Kidney glomerular epithelial cell (primary cell): ENCODE measurements around the gene NTN3.

Experiments
- DNase-seq: peaks from one replicate; lab custom pipeline; 2025; lab: John Stamatoyannopoulos, UW

Gene NTN3

DNA sequence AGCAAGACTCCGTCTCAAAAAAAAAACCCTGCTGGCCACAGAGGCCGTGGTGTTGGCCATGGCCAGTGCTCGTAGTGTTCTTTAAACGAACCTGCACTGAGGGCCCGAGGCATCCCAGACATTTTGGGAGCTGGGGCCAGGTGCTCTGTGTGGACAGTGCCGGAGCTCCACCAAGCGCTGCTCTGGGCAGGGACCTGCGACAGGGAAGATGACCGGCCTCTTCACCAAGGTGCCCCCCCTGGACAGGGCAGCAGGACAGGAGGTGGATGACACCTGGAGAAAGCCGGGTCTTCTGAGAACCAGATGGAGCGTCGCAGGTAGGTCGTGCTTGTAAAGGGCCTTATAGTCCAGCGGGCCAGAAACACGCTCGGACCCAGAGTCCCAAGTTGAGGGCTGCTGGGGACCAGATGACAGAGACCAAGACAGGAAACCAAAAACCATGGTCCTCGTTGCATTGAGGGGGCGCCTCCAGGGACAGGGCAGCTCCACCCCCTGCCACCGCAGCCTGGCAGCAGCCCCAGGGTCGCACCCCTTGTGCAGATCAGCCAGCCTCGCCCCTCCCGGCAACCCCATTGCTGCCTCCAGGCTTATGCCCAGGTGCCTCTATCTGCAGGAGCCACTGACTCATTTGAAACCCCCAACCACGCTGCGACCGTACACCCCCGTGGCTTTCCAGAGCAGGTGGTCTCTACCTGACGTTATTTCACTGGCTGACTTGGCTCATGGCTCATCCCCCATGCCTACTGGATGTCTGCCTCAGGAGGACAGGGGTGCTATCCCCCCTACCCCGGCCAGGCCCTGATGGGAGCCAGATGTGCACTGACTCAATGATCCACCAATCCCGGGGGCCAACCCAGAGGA is 4.2 kb upstream of the NTN3 start:
- DNase-seq: no peak

DNA sequence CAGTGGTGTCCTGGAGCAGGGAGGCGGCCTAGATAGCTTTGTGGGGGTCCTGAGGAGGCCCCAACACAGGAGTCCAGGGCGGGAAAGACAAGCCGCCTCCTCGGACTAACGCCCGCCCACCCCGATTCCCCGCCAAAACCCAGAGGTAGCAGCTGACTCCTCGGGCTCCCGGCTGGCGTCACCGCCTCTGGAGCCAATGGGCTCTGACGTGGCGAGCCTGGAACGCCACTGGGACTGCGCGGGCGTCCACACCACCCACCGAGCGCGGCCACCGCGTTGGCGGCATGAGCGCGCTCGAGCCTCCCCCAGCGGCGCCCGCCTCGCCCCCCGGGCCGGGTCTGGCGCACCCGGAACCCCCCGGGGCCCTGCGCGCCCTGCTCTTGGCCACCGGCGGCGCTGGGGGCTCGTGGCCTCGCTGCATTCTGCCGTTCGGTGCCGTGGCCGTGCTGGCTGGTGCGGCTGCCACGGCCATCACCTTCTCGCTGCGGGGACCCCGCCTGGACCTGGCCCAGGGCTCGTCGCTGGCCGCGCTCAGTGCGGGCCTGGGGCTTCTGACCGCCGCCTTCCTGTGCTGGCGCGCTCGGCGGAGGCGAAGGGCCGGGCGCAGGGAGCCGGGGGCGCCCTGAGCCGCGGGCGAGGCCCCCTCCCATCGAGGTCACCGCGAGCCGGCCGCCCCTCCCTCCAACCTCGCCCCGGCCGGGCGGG is 3.4 kb upstream of the NTN3 start:
- DNase-seq: no peak

DNA sequence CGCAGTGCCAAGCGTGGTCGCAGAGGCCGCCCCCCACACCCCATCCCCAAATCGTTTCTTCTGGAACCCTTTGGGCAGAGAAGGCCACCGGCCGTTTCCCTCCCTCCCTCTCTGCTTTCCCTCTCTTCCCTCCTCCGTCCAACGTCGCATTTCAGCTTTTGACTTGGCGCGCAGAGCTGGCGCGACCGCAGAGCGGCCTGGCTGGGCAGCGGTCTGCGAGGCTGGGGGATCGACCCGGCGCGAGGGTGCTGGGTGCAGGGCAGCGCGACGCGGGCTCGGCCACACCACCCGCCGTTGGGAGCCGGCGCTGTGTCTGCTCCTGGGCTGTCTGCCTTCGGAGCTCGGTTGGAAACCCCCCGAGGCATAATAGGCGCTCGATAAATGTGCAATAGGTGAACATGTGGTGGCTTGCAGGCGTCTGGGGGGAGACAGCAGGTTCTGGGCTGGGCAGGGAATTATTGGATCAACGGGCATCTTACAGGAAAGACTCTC is 2.8 kb upstream of the NTN3 start:
- DNase-seq: no peak

DNA sequence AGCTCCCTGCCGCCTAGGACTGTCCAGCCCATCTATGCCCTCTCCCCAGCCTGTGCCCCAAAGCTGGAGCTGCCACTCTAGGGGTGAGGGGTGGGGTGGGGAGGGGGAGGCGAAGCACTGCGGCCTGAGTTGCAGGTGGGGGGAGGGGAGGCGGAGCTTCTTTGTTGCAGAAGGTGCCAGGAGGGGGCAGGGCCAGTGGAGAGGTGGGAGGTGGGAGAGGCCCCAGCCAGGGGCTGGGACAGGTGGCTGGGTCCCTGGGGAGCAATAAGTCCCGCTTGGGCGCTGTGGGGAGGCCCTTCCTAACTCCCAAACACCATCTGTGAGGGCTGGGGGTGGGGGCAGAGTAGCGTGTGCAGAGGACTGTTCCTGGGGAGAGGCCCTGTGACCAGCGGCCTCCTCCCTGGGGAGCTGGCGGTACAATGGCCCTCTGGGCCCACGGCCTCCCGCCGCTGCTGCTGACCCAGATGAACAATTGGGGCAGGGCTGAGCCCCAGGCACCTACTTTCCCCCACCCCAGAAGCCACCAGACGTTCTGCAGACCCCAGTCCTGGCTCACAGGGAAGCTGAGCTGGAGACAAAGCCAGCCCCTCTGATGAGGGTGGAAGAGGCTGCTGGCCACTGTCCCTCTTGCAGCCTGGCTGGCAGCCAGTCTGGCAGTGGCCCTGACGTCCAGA is 2.2 kb upstream of the NTN3 start:
- no peak for DNase-seq

DNA sequence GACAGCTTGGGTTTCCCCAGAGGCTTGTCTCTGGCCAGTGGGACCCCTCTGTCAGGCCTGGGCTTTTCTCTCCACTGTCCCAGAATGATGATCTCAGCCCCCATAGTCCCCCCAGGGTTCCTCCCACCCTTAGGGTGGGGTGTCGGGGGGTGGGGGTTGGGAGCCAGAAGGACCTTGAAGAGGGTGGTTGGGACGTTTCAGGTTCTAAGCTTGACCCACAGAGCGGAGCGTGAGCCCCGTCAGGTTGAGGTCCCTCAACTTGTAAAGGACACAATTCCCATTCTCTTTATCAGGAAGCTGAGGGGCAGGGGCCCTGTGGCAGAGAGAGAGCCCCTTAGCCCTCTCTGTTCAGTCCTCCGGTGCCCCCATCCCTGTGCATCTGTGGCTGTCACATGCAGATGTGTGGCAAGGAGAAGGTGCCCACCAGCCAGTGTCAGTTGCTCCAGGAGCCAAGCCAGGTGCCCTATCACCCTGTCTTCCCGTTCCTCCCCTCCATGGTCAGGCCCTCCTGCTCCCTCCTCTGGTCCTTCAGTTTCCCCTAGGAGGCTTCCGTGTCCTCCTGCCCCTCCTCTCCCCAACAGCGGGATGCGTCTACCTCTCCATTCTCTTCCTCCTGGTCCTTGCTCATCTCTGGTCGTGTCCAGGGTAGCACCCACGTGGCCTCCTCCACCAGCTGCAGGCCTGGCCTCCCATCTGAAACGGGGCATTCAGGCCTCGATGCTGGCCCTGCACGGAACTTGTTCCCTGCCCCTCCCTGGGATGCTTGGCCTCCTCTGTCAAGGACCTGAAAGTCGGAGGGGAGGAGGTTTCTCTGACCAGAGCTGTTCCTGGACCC is 1.5 kb upstream of the NTN3 start:
- no peak for DNase-seq

DNA sequence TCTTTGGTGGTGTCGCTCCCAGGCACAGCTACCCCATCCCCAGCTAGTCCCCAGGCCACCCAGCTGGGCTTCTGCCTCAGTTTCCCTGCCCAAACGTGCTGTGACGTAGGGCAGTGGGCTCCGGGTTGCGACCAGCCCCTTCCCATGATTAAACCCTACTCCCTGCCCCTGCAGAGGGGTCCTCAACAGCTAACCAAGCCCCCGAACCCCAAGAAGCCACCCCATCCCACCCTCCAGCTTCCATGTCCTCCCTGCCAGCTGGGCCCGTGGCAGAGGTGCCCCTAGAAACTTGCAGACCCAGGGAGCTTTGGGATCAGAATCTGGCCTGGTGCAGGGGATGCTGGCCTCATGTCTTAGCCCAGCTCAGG is 879 bp upstream of the NTN3 start:
- no peak for DNase-seq

DNA sequence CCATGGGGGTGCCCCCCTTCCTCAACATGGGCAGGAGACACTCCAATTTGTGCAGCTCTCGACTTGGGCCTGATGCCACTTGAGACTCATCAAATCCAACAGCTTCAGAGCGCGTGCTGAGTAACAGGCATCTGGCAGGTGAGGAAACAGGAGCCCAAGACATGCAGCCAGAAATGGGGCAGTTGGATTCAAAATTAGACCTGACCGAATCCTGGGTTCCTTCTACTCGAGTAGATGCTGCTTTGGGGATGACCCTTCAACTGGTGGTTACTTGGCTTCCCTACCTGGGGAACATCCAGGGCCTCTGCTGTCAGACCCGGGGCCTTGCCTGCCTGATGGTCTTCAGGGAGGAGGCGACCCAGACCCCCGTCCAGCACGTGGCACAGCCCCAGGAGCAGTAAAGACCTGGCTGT is 488 bp upstream of the NTN3 start:
- no peak for DNase-seq

DNA sequence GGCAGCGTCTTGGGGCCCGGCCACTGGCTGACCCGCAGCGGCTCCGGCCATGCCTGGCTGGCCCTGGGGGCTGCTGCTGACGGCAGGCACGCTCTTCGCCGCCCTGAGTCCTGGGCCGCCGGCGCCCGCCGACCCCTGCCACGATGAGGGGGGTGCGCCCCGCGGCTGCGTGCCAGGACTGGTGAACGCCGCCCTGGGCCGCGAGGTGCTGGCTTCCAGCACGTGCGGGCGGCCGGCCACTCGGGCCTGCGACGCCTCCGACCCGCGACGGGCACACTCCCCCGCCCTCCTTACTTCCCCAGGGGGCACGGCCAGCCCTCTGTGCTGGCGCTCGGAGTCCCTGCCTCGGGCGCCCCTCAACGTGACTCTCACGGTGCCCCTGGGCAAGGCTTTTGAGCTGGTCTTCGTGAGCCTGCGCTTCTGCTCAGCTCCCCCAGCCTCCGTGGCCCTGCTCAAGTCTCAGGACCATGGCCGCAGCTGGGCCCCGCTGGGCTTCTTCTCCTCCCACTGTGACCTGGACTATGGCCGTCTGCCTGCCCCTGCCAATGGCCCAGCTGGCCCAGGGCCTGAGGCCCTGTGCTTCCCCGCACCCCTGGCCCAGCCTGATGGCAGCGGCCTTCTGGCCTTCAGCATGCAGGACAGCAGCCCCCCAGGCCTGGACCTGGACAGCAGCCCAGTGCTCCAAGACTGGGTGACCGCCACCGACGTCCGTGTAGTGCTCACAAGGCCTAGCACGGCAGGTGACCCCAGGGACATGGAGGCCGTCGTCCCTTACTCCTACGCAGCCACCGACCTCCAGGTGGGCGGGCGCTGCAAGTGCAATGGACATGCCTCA is 773 bp downstream of the NTN3 start:
- DNase-seq: no peak

DNA sequence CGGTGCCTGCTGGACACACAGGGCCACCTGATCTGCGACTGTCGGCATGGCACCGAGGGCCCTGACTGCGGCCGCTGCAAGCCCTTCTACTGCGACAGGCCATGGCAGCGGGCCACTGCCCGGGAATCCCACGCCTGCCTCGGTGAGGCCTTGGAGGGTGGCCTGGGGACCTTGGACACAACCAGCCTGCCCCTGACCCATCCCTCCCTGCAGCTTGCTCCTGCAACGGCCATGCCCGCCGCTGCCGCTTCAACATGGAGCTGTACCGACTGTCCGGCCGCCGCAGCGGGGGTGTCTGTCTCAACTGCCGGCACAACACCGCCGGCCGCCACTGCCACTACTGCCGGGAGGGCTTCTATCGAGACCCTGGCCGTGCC is 1.4 kb downstream of the NTN3 start:
- no peak for DNase-seq

DNA sequence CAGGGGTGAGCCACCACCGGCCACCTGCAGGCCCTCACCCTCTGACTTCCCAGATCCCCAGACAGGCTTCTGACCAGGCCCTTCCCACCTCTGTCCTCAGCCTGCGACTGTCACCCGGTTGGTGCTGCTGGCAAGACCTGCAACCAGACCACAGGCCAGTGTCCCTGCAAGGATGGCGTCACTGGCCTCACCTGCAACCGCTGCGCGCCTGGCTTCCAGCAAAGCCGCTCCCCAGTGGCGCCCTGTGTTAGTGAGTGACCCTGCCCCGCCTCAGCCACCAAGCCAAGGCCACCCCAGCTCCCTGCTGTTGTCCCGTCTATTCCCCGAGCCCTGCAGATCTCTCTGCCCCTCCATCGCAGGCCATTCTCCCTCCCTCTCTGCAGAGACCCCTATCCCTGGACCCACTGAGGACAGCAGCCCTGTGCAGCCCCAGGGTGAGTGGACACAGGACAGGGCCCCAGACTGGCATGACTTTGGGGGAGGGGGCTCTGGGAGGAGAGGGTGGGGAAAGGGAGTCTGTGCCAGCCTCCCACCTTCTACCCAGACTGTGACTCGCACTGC is 1.9 kb downstream of the NTN3 start:
- DNase-seq: no peak

DNA sequence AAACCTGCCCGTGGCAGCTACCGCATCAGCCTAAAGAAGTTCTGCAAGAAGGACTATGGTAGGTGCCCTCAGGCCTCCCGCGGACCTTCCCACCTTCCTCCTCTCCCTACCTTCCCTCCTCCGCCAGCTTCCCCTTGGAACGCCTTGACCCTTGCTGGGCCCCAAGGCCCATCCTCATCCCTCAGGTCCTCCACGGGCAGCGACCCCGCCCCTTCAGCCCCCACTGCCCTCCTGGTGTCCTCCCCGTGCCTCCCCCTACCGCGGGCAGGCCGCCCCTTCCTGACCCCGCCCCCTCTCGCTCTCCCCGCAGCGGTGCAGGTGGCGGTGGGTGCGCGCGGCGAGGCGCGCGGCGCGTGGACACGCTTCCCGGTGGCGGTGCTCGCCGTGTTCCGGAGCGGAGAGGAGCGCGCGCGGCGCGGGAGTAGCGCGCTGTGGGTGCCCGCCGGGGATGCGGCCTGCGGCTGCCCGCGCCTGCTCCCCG is 2.4 kb downstream of the NTN3 start:
- DNase-seq: no peak

DNA sequence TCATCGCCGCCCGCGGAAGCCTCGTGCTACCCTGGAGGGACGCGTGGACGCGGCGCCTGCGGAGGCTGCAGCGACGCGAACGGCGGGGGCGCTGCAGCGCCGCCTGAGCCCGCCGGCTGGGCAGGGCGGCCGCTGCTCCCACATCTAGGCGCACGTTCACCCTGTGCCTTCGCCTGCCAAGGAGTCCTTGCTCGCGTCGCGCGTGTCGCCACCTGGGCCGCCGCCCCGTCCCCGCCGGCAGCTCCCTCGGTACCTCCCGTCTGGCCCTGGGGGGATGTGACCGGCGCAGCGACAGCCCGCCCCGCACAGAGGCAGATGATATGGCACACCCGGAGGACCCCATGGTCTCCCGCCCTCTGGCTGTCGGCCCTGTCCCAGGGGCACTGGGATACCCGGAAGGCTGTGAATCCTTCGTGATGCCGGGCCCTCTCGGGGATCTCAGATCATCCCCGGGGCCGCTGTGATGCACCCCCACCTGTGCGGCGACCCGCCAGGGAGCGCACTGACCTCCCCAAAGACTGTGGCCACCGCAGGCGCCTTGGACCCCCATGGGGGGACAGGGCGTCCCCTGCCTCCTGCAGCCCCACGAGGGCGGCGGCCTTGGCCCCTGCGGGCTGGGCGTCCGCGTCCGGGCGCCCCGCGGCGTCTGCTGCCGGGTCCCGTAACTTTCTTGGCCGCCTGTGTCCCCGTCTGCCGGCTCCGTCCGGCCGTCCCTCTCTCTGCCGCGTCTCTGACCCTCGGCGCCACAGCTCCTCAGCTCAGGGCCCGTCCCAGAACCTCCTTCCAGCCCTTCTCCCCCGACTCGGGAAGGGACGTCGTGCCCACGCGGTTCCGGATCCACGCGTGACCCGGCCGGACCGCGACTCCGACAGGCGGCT is 3.1 kb downstream of the NTN3 start:
- no peak for DNase-seq

DNA sequence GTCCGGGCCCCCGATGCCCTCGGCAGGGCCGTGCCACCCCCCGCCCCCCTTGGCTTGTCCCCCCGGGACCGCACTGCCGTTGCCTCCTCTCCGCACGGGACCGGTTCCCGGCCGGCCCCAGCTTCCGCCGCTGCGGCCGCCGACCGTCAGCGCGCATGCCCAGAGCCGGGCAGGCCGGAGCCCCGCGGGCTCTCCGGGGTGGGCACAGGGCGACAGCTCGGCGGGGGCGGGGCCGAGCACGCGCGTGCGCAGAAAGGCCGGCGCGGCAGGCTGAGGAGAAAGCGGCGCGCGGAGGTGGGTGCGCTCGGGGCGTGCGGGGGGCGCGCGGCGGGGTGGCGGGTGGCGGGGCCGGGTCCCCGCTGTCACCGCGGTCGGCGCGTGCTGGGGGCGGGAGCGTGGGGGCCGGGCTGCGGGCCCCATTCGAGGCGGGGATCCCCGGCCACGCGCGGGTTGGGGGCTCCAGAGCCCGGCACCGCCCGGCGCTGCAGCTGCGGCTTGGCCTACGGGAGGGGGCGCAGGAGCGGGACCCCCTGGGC is 3.8 kb downstream of the NTN3 start, which contains the start of gene TBC1D24:
TSS of gene TBC1D24 (plus strand) at position 251 of the 536 bp plus-strand sequence. CDS start 21,022 bp downstream, outside the sequence.
- peak; percentile 42 for DNase-seq

DNA sequence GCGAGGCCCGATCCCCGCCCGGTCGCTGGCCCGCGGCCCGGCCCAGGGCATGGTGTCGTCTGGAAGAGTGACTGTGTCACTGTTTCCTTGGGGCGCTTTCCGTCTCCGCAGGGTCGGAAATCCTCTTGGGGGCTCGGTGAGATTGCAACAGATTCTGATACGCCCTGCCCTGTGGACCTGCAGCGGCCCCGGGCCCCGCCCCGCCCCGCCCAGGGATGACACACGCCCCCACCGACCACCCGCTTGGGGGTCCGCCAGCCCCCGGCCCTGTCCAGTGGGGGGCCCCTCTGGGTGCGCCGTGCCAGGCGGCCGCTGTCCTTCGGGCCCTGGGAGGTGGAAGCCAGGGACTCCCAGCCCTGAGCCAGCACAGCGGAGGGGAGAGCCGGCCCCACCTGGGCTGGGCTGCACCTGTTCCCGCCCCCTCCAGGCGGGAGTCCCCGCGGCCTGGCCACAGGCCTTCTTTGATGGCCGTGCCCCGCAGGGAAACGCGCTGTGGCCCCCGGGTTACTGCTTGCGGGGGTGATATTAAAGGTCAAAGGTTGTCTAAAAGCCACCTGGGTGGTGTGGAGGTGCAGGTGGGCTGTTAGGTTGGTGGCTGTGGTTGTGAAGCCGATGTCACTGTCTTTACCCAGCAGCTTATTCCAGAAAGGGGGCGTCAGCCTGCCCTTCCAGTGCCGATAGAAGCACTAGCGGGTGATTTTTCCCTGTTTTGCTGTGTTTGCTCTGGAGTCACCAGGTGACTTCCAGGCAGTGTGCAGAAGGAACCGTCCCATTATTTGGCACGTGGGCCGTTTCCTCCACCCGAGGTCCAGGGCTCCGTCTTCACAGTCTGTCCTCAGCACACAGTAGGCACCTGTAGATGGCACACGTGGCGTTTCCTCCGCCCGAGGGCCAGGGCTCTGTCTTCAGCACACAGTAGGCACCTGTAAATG is 4.6 kb downstream of the NTN3 start:
- DNase-seq: no peak

DNA sequence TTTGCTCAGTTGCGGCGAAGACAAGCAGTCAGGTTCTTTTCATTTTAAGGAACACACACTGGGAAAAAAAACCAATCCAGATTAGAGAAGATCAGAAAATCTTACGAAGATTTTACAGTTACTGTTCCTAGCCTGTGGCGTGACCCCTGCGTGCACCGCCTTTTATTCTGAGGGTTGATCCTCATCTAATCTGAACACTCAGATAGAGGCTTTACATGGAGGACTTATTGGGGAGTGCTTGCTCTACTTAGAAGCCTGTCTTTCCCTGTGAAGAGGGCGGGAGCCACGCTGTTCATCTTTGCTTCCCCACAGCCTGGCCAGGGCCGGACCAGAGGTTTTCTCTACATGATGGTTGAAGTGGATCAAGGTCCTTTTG is 5.2 kb downstream of the NTN3 start:
- no peak for DNase-seq

DNA sequence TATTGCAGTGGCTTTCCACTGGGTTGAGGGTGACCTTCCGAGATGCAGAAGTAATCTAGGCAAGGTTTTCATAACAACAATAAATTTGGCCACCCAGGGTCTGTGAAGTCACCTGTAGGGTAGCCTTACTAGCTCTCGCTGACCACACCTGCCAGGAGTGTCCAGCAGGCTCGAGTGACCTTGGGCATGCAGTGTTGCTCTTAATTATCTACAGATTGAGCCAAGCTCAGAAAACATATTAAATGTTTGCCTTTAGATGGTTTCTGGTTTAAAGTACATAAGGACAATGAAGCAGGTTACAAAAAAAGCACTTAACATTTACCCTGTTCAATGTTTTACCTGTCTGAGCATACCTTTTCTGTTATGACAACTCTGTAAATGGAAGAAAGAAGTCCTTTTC is 5.6 kb downstream of the NTN3 start:
- no peak for DNase-seq

DNA sequence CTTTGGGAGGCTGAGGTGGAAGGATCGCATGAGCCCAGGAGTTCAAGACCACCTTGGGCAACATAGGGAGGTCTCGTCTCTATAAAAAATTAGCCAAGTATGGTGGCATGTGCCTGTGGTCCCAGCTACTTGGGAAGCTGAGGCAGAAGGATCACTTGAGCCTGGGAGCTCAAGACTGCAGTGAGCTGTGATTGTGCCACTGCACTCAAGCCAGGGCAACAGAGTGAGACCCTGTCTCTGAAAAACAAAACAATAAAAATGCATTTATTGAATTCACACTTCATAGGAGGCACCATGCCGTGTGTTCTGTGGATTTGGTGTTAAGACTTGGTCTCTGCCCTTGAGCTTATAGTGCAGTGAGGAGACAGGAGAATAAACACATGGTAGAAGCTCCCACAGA is 6.2 kb downstream of the NTN3 start:
- no peak for DNase-seq

DNA sequence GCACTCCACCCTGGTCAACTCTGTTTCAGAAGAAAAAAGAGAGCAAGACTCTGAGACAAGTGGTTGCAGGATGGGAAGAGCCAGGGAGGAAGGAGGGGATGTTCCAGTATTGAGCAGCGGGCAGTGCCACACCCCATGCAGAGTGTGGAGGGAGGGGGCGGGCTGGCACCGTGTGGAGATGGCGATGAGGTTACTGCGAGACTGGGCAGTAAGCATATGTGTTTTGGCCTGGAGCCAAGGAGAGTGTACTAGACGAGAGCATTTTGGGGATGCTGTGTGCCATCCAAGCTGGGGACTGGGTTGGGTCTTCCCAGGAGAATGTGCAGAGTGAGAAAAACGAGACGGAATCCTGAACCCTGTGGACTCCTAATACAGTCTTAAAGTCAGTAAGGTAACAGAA is 7.2 kb downstream of the NTN3 start:
- DNase-seq: no peak
